Measurements from ENCODE around the gene LDB3. TPM values are rescaled to one million over a fixed set of nuclear protein-coding genes. Genes with fewer than 3 reads are reported as not detected.

The LDB3 gene
- total and polyA plus RNA-seq, 7 donors: 1.2 to 42.1 (median 13.2) TPM

DNA sequence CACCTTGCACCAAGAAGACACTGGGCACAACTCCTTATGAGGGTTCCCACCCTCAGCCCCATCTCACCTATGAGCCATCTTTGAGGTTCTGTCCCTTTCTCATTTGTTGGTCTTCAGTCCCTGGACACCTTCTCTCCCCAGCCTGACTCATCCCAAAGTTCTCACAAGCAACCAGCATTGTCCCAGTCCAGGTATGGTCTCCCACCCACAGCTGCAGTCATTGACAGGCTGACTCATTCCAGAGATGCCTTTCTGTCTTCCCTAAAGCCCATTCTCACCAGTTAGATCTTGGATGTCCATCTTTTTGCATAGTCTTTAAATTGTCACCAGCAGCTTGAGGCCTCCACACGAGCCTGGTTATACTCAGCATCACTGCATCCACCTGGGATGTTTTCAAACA, 61.4 kb downstream of the LDB3 start:
- no peak for DNase-seq
- Histone ChIP-seq H3K4me3 (no peak overlapping the region), H3K36me3 (peaks cover 0 to 11% (median 2%) of the 10 kb centered on the region in 4 donors), H3K27ac (peak overlapping the region; percentile 87 to 97 (median 94)), H3K27me3 (no peaks in the 10 kb centered on the region), H3K9me3 (no peaks in the 10 kb centered on the region), H3K4me1 (peaks cover 0 to 70% (median 55%) of the 10 kb centered on the region in 4 donors)
- TF ChIP-seq EP300 (IDR thresholded peaks at IDR 0.05) (no peak), POLR2AphosphoS5 (IDR thresholded peaks at IDR 0.05) (no peak), POLR2A (IDR thresholded peaks at IDR 0.05) (no peak)
- TF ChIP-seq, protein P1, sequence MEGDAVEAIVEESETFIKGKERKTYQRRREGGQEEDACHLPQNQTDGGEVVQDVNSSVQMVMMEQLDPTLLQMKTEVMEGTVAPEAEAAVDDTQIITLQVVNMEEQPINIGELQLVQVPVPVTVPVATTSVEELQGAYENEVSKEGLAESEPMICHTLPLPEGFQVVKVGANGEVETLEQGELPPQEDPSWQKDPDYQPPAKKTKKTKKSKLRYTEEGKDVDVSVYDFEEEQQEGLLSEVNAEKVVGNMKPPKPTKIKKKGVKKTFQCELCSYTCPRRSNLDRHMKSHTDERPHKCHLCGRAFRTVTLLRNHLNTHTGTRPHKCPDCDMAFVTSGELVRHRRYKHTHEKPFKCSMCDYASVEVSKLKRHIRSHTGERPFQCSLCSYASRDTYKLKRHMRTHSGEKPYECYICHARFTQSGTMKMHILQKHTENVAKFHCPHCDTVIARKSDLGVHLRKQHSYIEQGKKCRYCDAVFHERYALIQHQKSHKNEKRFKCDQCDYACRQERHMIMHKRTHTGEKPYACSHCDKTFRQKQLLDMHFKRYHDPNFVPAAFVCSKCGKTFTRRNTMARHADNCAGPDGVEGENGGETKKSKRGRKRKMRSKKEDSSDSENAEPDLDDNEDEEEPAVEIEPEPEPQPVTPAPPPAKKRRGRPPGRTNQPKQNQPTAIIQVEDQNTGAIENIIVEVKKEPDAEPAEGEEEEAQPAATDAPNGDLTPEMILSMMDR (IDR thresholded peaks at IDR 0.05): no peak
- intact Hi-C loops (cut with DNase I): no loop called here
- WGBS, 2 donors: 79 to 90% methylated on average over 1 of the region's 1 CpG

GRCh38 chr10:86730227-86730626, 61.9 kb downstream of the LDB3 start:
- no peaks in the 10 kb centered on the region for H3K27me3 ChIP-seq
- DNase-seq: peak; percentile 86
- H3K4me3 ChIP-seq: no peak overlapping the region
- peaks cover 0 to 11% (median 2%) of the 10 kb centered on the region in 4 donors for H3K36me3 ChIP-seq
- H3K4me1 ChIP-seq: peaks cover 0 to 76% (median 61%) of the 10 kb centered on the region in 4 donors
- H3K9me3 ChIP-seq: no peaks in the 10 kb centered on the region
- 77 to 89% methylated on average over 1 of the region's 1 CpG for WGBS, 2 donors
- TF ChIP-seq, protein P1 (IDR thresholded peaks at IDR 0.05): no peak
- peak in 2 of 4 donors; percentile 19 to 54 for TF ChIP-seq POLR2AphosphoS5 (IDR thresholded peaks at IDR 0.05)
- no peak for TF ChIP-seq POLR2A (IDR thresholded peaks at IDR 0.05)
- no peak for TF ChIP-seq EP300 (IDR thresholded peaks at IDR 0.05)
- intact Hi-C loops (cut with DNase I): no loop called here
- peak overlapping the region; percentile 87 to 97 (median 94) for H3K27ac ChIP-seq

DNA sequence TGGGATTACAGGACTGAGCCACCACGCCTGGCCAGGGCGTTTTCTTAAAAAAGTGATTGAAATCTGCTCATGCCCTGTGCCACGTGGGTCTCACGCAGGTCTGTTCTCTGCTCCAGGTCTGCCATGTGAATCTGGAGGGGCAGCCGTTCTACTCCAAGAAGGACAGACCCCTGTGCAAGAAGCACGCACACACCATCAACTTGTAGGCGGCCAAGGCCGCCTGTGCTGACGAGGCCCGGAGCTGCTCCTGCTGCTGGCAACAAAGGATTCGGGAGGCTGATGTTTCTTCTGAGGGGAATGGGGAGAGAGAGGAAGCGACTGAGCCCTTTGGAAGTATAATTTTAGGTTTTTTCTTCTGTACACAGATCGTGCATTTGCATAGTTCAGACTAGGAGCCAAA, 64.5 kb downstream of the LDB3 start:
- intact Hi-C loops (cut with DNase I): loop anchor here (1.0 kb wide), 1 partner anchor 25 kb away; no protein-coding TSS in a partner anchor
- Histone ChIP-seq H3K27ac (peak overlapping the region; percentile 87 to 97 (median 94)), H3K27me3 (no peaks in the 10 kb centered on the region), H3K4me3 (no peak overlapping the region), H3K9me3 (no peaks in the 10 kb centered on the region), H3K4me1 (peaks cover 0 to 87% (median 71%) of the 10 kb centered on the region in 4 donors), H3K36me3 (no peaks in the 10 kb centered on the region)
- DNase-seq: peak; percentile 67
- TF ChIP-seq POLR2AphosphoS5 (IDR thresholded peaks at IDR 0.05) (no peak), EP300 (IDR thresholded peaks at IDR 0.05) (no peak), POLR2A (IDR thresholded peaks at IDR 0.05) (no peak)
- TF ChIP-seq, protein P1 (IDR thresholded peaks at IDR 0.05): no peak
- 84 to 90% methylated on average over 13 of the region's 13 CpGs for WGBS, 2 donors

GRCh38 chr10:86733260-86733671, 65.0 kb downstream of the LDB3 start:
- peak; percentile 95 for DNase-seq
- peaks cover 0 to 87% (median 68%) of the 10 kb centered on the region in 4 donors for H3K4me1 ChIP-seq
- WGBS, 2 donors: 81 to 82% methylated on average over 8 of the region's 8 CpGs
- H3K36me3 ChIP-seq: no peaks in the 10 kb centered on the region
- no peaks in the 10 kb centered on the region for H3K9me3 ChIP-seq
- H3K27ac ChIP-seq: peak overlapping the region; percentile 87 to 97 (median 94)
- no peaks in the 10 kb centered on the region for H3K27me3 ChIP-seq
- H3K4me3 ChIP-seq: no peak overlapping the region
- TF ChIP-seq, protein P1 (IDR thresholded peaks at IDR 0.05): no peak
- TF ChIP-seq POLR2A (IDR thresholded peaks at IDR 0.05) (peak in 1 of 2 donors; percentile 32), POLR2AphosphoS5 (IDR thresholded peaks at IDR 0.05) (peak; percentile 73 to 87 (median 84)), EP300 (IDR thresholded peaks at IDR 0.05) (peak; percentile 94 to 100 (median 98))
- intact Hi-C loops (cut with DNase I): loop anchor here (1.0 kb wide), 1 partner anchor 24 kb away; no protein-coding TSS in a partner anchor
